ENCODE results near the gene BST2.

- no peak for TF ChIP-seq CTCF (optimal IDR thresholded peaks at IDR 0.05 in 1 of 3, IDR thresholded peaks at IDR 0.05 in 1 of 3, conservative IDR thresholded peaks at IDR 0.05 in 1 of 3; ENCODE audit: extremely low read depth in 1 of 3, insufficient read depth in 2 of 3, low read length in 3 of 3)
- no peak for TF ChIP-seq EZH2 (IDR thresholded peaks at IDR 0.05; ENCODE audit: low read length)
Measured at GRCh38 chr19:17370026-17370587, 35.3 kb downstream of the BST2 start.
